ENCODE measurements around the gene CIPC. TPM values are rescaled to one million over a fixed set of nuclear protein-coding genes. Genes with fewer than 3 reads are reported as not detected.

The CIPC gene
- total and polyA plus RNA-seq, 9 donors: 7.0 to 32.4 (median 21.4) TPM

GRCh38 chr14:77139540-77140358, 41.7 kb downstream of the CIPC start:
- intact Hi-C loops (cut with DNase I): no loop called here
- Histone ChIP-seq H3K27ac (no peak overlapping the region), H3K27me3 (peaks cover 3% of the 10 kb centered on the region), H3K4me1 (ENCODE audit: insufficient read depth) (peaks cover 4% of the 10 kb centered on the region), H3K36me3 (no peaks in the 10 kb centered on the region), H3K4me3 (no peak overlapping the region), H3K9me3 (no peaks in the 10 kb centered on the region)
- no peak for DNase-seq
- TF ChIP-seq POLR2A (IDR thresholded peaks at IDR 0.05) (no peak), EP300 (IDR thresholded peaks at IDR 0.05) (no peak)
- TF ChIP-seq, protein P1, sequence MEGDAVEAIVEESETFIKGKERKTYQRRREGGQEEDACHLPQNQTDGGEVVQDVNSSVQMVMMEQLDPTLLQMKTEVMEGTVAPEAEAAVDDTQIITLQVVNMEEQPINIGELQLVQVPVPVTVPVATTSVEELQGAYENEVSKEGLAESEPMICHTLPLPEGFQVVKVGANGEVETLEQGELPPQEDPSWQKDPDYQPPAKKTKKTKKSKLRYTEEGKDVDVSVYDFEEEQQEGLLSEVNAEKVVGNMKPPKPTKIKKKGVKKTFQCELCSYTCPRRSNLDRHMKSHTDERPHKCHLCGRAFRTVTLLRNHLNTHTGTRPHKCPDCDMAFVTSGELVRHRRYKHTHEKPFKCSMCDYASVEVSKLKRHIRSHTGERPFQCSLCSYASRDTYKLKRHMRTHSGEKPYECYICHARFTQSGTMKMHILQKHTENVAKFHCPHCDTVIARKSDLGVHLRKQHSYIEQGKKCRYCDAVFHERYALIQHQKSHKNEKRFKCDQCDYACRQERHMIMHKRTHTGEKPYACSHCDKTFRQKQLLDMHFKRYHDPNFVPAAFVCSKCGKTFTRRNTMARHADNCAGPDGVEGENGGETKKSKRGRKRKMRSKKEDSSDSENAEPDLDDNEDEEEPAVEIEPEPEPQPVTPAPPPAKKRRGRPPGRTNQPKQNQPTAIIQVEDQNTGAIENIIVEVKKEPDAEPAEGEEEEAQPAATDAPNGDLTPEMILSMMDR (IDR thresholded peaks at IDR 0.05): no peak
- WGBS, 3 donors: 2% methylated on average over 48 to 52 of the region's 52 CpGs

- H3K4me3 ChIP-seq: no peak overlapping the region
These were observed 42.5 kb downstream of the CIPC start for GRCh38 chr14:77140359-77141213.

DNA sequence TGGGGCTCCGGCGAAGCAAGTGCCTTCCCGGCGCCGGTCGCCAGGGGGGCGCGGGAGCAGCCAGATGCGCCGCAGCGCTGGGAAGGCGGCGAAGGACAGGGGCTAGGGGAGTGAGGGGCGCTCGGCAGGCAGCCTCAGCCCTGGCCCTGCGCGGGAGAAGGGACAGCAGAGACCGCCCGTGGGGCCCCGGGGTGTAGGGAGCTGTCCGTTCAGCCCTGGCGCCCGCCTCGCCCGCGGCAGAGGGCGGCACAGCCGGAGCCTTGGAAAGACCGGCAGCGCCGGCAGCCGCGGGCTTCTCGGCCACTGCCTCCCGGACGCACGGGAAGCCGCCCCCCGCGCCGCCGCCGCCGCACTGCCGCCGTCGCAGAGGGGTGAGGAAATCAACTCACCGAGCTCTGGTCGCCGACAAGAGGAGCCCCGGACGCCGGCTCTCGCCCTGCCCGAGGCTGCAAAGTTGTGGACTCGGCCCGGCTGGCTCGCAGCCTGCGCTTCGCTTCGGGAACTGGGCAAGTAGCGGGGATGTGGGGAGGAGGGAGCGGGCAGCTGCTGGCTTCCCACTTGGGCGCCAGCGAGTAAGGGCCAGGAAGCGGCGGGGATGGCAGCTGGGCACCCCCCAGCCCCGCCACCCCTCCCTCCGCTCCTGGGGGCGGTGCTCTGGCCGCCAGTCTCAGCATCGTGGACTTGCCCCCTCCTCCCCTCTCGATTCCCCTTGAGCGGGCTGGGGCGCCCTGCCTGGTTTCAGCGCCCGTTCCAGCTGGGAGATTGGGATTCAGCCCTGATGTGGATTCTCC, 43.4 kb downstream of the CIPC start, which contains the start of gene ZDHHC22:
ZDHHC22 (minus strand) TSS at position 578 of the 791 bp plus-strand sequence. CDS start 2,053 bp downstream, outside the sequence.
- peaks cover 4% of the 10 kb centered on the region for H3K4me1 ChIP-seq (ENCODE audit: insufficient read depth)
- H3K27me3 ChIP-seq: no peaks in the 10 kb centered on the region
- WGBS, 3 donors: 0 to 1% (median 0%) methylated on average over 34 to 74 of the region's 77 CpGs
- H3K9me3 ChIP-seq: no peaks in the 10 kb centered on the region
- H3K36me3 ChIP-seq: no peaks in the 10 kb centered on the region
- DNase-seq: no peak
- intact Hi-C loops (cut with DNase I): no loop called here
- TF ChIP-seq, protein P1 (IDR thresholded peaks at IDR 0.05): peak in 1 of 3 donors; percentile 26
- no peak for TF ChIP-seq POLR2A (IDR thresholded peaks at IDR 0.05)
- peak within 1 kb of the TSS; percentile 19 for H3K4me3 ChIP-seq
- H3K27ac ChIP-seq: no peak within 1 kb of the TSS

More at GRCh38 chr14:77140359-77141213, 42.5 kb downstream of the CIPC start:
- TF ChIP-seq EP300 (IDR thresholded peaks at IDR 0.05): no peak
- TF ChIP-seq POLR2A (IDR thresholded peaks at IDR 0.05): no peak
- TF ChIP-seq, protein P1 (IDR thresholded peaks at IDR 0.05): no peak
- 0 to 1% (median 1%) methylated on average over 50 to 67 of the region's 67 CpGs for WGBS, 3 donors
- Histone ChIP-seq H3K36me3 (no peaks in the 10 kb centered on the region), H3K4me1 (ENCODE audit: insufficient read depth) (peaks cover 4% of the 10 kb centered on the region), H3K9me3 (no peaks in the 10 kb centered on the region), H3K27me3 (peaks cover 2% of the 10 kb centered on the region), H3K27ac (no peak overlapping the region)
- intact Hi-C loops (cut with DNase I): no loop called here
- no peak for DNase-seq
